SU-DHL-6 (cell line): Measurements from ENCODE around the gene ANXA4.
"Not testable (repeated sequence)": the region's sequence is repeated elsewhere in the genome, so short reads cannot be mapped to it uniquely, and the experiment has no call there.

Source experiments
- H2AFZ ChIP-seq: fragments of 200-600 bp; sonication (generic); 2 replicates; pipeline ENCODE4 v1.6.1; 2014; ENCODE audit warnings: low read depth, mild to moderate bottlenecking, moderate library complexity, mixed read lengths, antibody characterized with exemption, low read length; ENCODE audit not compliant: severe bottlenecking
- H3F3A ChIP-seq: fragments of 200-600 bp; shearing (Covaris generic); 2 replicates; pipeline ENCODE4 v1.6.0; 2016; ENCODE audit warnings: antibody characterized with exemption, mild to moderate bottlenecking; ENCODE audit not compliant: insufficient read depth
- H3K27ac ChIP-seq: fragments of 200-600 bp; sonication (generic); 2 replicates; pipeline ENCODE4 v1.5.1; 2016; ENCODE audit warnings: low read depth, mild to moderate bottlenecking, low read length, moderate library complexity, mixed read lengths
- H3K27me3 ChIP-seq: fragments of 200-600 bp; sonication (generic), shearing (Covaris generic); 2 replicates; pipeline ENCODE4 v1.6.0; 2014; ENCODE audit warnings: mild to moderate bottlenecking, low read length
- H3K36me3 ChIP-seq: fragments of 200-600 bp; sonication (generic); 2 replicates; pipeline ENCODE4 v1.6.1; 2014; ENCODE audit warnings: mild to moderate bottlenecking, low read length, mixed read lengths
- H3K4me2 ChIP-seq: fragments of 300-600, 200-600 bp; shearing (Covaris generic), sonication (generic); 2 replicates; pipeline ENCODE4 v1.6.0; 2014; ENCODE audit warnings: low read length, low read depth, mild to moderate bottlenecking; ENCODE audit not compliant: poor library complexity, severe bottlenecking
- H3K4me3 ChIP-seq: fragments of 200-600 bp; sonication (generic); 2 replicates; pipeline ENCODE4 v1.5.1; 2014; ENCODE audit warnings: antibody characterized with exemption, low read length, mild to moderate bottlenecking, mixed read lengths; ENCODE audit not compliant: insufficient read depth, poor library complexity, severe bottlenecking
- H3K79me2 ChIP-seq: fragments of 200-600 bp; sonication (generic); 2 replicates; pipeline ENCODE4 v1.6.1; 2014; ENCODE audit warnings: mild to moderate bottlenecking, low read length, moderate library complexity; ENCODE audit not compliant: insufficient read depth
- H3K9ac ChIP-seq: fragments of 200-600 bp; sonication (generic); 2 replicates; pipeline ENCODE4 v1.7.0; 2014; ENCODE audit warnings: mild to moderate bottlenecking, low read length
- H3K9me2 ChIP-seq: fragments of 200-600 bp; sonication (generic); replicated peaks from 2 replicates; pipeline ENCODE4 v1.6.1; 2014; ENCODE audit warnings: low read length; ENCODE audit not compliant: insufficient read depth
- H3K9me3 ChIP-seq: fragments of 200-600 bp; sonication (generic); 2 replicates; pipeline ENCODE4 v1.6.1; 2014; ENCODE audit warnings: low read length, mixed read lengths; ENCODE audit not compliant: insufficient read depth
- H4K20me1 ChIP-seq: fragments of 200-600 bp; sonication (generic); 2 replicates; pipeline ENCODE4 v1.6.1; 2014; ENCODE audit warnings: low read depth, mild to moderate bottlenecking, antibody characterized with exemption, low read length, moderate library complexity, mixed read lengths
- EZH2phosphoT487 ChIP-seq: fragments of 200-600 bp; sonication (generic), shearing (Covaris generic); conservative IDR thresholded peaks from 2 replicates; pipeline ENCODE4 v1.6.1; 2018; ENCODE audit warnings: mild to moderate bottlenecking, antibody characterized with exemption, low read length, moderate library complexity, mixed read lengths
- TF ChIP-seq, protein P1 (sequence below): fragments of 200-600 bp; sonication (generic); IDR thresholded peaks from one replicate; pipeline ENCODE4 v1.5.1; 2017; ENCODE audit warnings: antibody characterized with exemption, mild to moderate bottlenecking, low read length, moderate library complexity; ENCODE audit not compliant: insufficient read depth, poor library complexity, severe bottlenecking

The ANXA4 gene

GRCh38 chr2:69829256-69830044, 87.5 kb downstream of the ANXA4 start, which contains the start of gene GMCL1:
Gene GMCL1, plus strand, starts transcription at chr2:69829660. Its CDS starts 233 bp downstream, at chr2:69829893.
- H3K9me2 ChIP-seq, result no peaks in the 10 kb centered on the region
- peaks cover 48% of the 10 kb centered on the region for H3K79me2 ChIP-seq
- H3K4me2 ChIP-seq, result peak within 1 kb of the TSS; percentile 89
- H3K9me3 ChIP-seq, result no peaks in the 10 kb centered on the region
- peak within 1 kb of the TSS; percentile 86 for H3K9ac ChIP-seq
- H3K27me3 ChIP-seq, result no peaks in the 10 kb centered on the region
- H3K27ac ChIP-seq, result peak within 1 kb of the TSS; percentile 51
- H2AFZ ChIP-seq, result peak within 1 kb of the TSS; percentile 83
- H3K36me3 ChIP-seq, result 0 out of 2 replicates have a peak, but pooled peaks cover under 1% of the 10 kb centered on the region
- no peaks in the 10 kb centered on the region for H3F3A ChIP-seq
- H3K4me3 ChIP-seq, result peak within 1 kb of the TSS; percentile 85
- no peak for TF ChIP-seq EZH2phosphoT487
- TF ChIP-seq, protein P1, sequence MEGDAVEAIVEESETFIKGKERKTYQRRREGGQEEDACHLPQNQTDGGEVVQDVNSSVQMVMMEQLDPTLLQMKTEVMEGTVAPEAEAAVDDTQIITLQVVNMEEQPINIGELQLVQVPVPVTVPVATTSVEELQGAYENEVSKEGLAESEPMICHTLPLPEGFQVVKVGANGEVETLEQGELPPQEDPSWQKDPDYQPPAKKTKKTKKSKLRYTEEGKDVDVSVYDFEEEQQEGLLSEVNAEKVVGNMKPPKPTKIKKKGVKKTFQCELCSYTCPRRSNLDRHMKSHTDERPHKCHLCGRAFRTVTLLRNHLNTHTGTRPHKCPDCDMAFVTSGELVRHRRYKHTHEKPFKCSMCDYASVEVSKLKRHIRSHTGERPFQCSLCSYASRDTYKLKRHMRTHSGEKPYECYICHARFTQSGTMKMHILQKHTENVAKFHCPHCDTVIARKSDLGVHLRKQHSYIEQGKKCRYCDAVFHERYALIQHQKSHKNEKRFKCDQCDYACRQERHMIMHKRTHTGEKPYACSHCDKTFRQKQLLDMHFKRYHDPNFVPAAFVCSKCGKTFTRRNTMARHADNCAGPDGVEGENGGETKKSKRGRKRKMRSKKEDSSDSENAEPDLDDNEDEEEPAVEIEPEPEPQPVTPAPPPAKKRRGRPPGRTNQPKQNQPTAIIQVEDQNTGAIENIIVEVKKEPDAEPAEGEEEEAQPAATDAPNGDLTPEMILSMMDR, result no peak
- no peaks in the 10 kb centered on the region for H4K20me1 ChIP-seq

GRCh38 chr2:69830045-69830905, 88.3 kb downstream of the ANXA4 start:
- no peaks in the 10 kb centered on the region for H3K27me3 ChIP-seq
- peak overlapping the region; percentile 89 for H3K4me2 ChIP-seq
- no peaks in the 10 kb centered on the region for H3K9me3 ChIP-seq
- H3K27ac ChIP-seq, result peak overlapping the region; percentile 11; the same call in 1 of the 2 replicates
- H3K9ac ChIP-seq, result peak overlapping the region; percentile 86
- peaks cover 56% of the 10 kb centered on the region for H3K79me2 ChIP-seq
- H3K4me3 ChIP-seq, result peak overlapping the region; percentile 85
- no peaks in the 10 kb centered on the region for H3K9me2 ChIP-seq
- no peaks in the 10 kb centered on the region for H3F3A ChIP-seq
- peak overlapping the region; percentile 65 for H2AFZ ChIP-seq
- H3K36me3 ChIP-seq, result peaks cover 3% of the 10 kb centered on the region; the same call in 1 of the 2 replicates
- no peak for TF ChIP-seq EZH2phosphoT487
- TF ChIP-seq, protein P1, result no peak
- no peaks in the 10 kb centered on the region for H4K20me1 ChIP-seq

DNA sequence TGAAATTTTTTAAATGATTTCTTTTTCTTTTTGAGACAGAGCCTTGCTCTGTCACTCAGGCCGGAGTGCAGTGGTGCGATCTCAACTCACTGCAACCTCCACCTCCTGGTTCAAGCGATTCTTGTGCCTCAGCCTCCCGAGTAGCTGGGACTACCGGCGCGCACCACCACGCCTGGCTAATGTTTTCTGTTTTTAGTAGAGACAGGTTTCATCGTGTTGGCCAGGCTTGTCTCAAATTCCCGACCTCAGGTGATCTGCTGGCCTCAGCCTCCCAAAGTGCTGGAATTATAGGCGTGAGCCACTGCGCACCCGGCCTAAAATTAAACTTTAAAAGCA, 88.9 kb downstream of the ANXA4 start:
- H3K9ac ChIP-seq, result peak overlapping the region; percentile 86
- not testable (repeated sequence) for H2AFZ ChIP-seq

More for the DNA sequence above, 88.9 kb downstream of the ANXA4 start:
- H4K20me1 ChIP-seq, H3K27ac ChIP-seq, H3F3A ChIP-seq, H3K36me3 ChIP-seq, H3K27me3 ChIP-seq, H3K9me3 ChIP-seq, H3K9me2 ChIP-seq: not testable (repeated sequence)
- Histone ChIP-seq H3K79me2 (peaks cover 62% of the 10 kb centered on the region), H3K4me3 (peak overlapping the region; percentile 85), H3K4me2 (peak overlapping the region; percentile 89)
